HG03457 (cell line): Measurements from ENCODE around the gene TMEM187.

Experiments
- ATAC-seq: cut with Tn5 transposase; IDR thresholded peaks from one replicate; pipeline ENCODE4 v1.9.1; 2021; ENCODE audit warnings: moderate number of reproducible peaks; ENCODE audit not compliant: unreplicated experiment

The TMEM187 gene

GRCh38 chrX:154018518-154019060 is 46.0 kb downstream of the TMEM187 start:
- no peak for ATAC-seq

GRCh38 chrX:154019061-154019621 is 46.6 kb downstream of the TMEM187 start:
- ATAC-seq: no peak

GRCh38 chrX:154019633-154020528 is 47.3 kb downstream of the TMEM187 start, which contains the start of gene IRAK1:
IRAK1 (minus strand) TSS chrX:154019902; CDS start chrX:154019812, 90 bp downstream.
- peak; percentile 60 for ATAC-seq

- no peak for ATAC-seq
Observed at GRCh38 chrX:154020536-154021115, 48.1 kb downstream of the TMEM187 start.

GRCh38 chrX:154021131-154021611 is 48.6 kb downstream of the TMEM187 start:
- no peak for ATAC-seq

GRCh38 chrX:154022108-154022507 is 49.6 kb downstream of the TMEM187 start:
- no peak for ATAC-seq

- no peak for ATAC-seq
Observed at GRCh38 chrX:154023276-154024000, 50.9 kb downstream of the TMEM187 start.

GRCh38 chrX:154024271-154024670 is 51.7 kb downstream of the TMEM187 start:
- no peak for ATAC-seq

- ATAC-seq: no peak
Observed at GRCh38 chrX:154025230-154025629, 52.7 kb downstream of the TMEM187 start.

GRCh38 chrX:154026136-154027021 is 53.8 kb downstream of the TMEM187 start:
- no peak for ATAC-seq

- ATAC-seq: no peak
Observed at GRCh38 chrX:154027022-154027402, 54.5 kb downstream of the TMEM187 start.

- no peak for ATAC-seq
Observed at GRCh38 chrX:154027986-154028385, 55.4 kb downstream of the TMEM187 start.

GRCh38 chrX:154028502-154029184 is 56.1 kb downstream of the TMEM187 start:
- ATAC-seq: no peak

GRCh38 chrX:154029439-154029838 is 56.9 kb downstream of the TMEM187 start:
- ATAC-seq: no peak

- no peak for ATAC-seq
Observed at GRCh38 chrX:154030266-154030665, 57.7 kb downstream of the TMEM187 start.

- ATAC-seq: no peak
Observed at GRCh38 chrX:154030715-154031305, 58.3 kb downstream of the TMEM187 start.

- no peak for ATAC-seq
Observed at GRCh38 chrX:154032160-154032559, 59.6 kb downstream of the TMEM187 start.

- no peak for ATAC-seq
Observed at GRCh38 chrX:154032653-154033052, 60.1 kb downstream of the TMEM187 start.
